HepG2 (cell line): ENCODE measurements around the gene NYAP1. TPM values are rescaled to one million over a fixed set of nuclear protein-coding genes. Genes with fewer than 3 reads are reported as not detected.
A peak's percentile ranks its signal among the peaks of the same experiment; 100 is the strongest.

ENCODE experiments used
- ADNP ChIP-seq: sonication (generic); formaldehyde crosslinking; IDR thresholded peaks from 2 replicates; pipeline ENCODE4 v1.4.0; 2020; ENCODE audit warnings: missing genetic modification reagents
- ASH2L ChIP-seq: fragments of 300-600, 200-600 bp; sonication (generic); IDR thresholded peaks from 2 replicates; pipeline ENCODE4 v1.7.0; 2017; ENCODE audit warnings: low read depth, mild to moderate bottlenecking, moderate library complexity, mixed read lengths, low read length; ENCODE audit not compliant: insufficient read length
- ATRX ChIP-seq: sonication (generic); formaldehyde crosslinking; IDR thresholded peaks from 2 replicates; pipeline ENCODE4 v1.4.0; 2020; ENCODE audit warnings: missing genetic modification reagents, borderline replicate concordance
- BCL6 ChIP-seq: IDR thresholded peaks from 2 replicates; pipeline ENCODE4 v1.6.1; 2016; ENCODE audit warnings: missing genetic modification reagents, missing compliant biosample characterization
- EZH2 ChIP-seq: conservative IDR thresholded peaks from 2 replicates; pipeline ENCODE4 v1.6.1; 2012; ENCODE audit warnings: mild to moderate bottlenecking, low read depth, low read length, moderate library complexity
- FOXJ3 ChIP-seq: sonication (generic); formaldehyde crosslinking; IDR thresholded peaks from 2 replicates; pipeline ENCODE4 v1.4.0; 2020; ENCODE audit warnings: missing genetic modification reagents, mild to moderate bottlenecking, borderline replicate concordance
- FOXK2 ChIP-seq: fragments of 450-650 bp; IDR thresholded peaks from 2 replicates; pipeline ENCODE4 v1.6.1; 2016
- HCFC1 ChIP-seq: fragments of 150-350 bp; IDR thresholded peaks from 2 replicates; pipeline ENCODE4 v1.6.1; 2014; ENCODE audit warnings: low read depth, low read length
- MATR3 ChIP-seq: sonication (generic); formaldehyde crosslinking; IDR thresholded peaks from 2 replicates; pipeline ENCODE4 v1.4.0; 2020; ENCODE audit warnings: missing genetic modification reagents
- NFATC3 ChIP-seq: sonication (generic); formaldehyde crosslinking; IDR thresholded peaks from 2 replicates; pipeline ENCODE4 v1.5.1; 2020; ENCODE audit warnings: mild to moderate bottlenecking, missing genetic modification reagents
- NFE2L1 ChIP-seq: sonication (generic); formaldehyde crosslinking; IDR thresholded peaks from 2 replicates; pipeline ENCODE4 v1.4.0; 2020; ENCODE audit warnings: missing genetic modification reagents, mild to moderate bottlenecking, borderline replicate concordance
- NR0B2 ChIP-seq: sonication (generic); formaldehyde crosslinking; IDR thresholded peaks from 2 replicates; pipeline ENCODE4 v1.4.0; 2020; ENCODE audit warnings: mild to moderate bottlenecking, missing genetic modification reagents
- NR3C1 ChIP-seq: sonication (generic); formaldehyde crosslinking; IDR thresholded peaks from 2 replicates; pipeline ENCODE4 v1.4.0; 2020; ENCODE audit warnings: missing genetic modification reagents
- PTBP1 ChIP-seq: fragments of 200-400 bp; formaldehyde crosslinking; IDR thresholded peaks from 2 replicates; pipeline ENCODE4 v1.6.1; 2018; ENCODE audit warnings: low read length, low read depth; ENCODE audit not compliant: poor library complexity, severe bottlenecking
- SMYD3 ChIP-seq: sonication (generic); formaldehyde crosslinking; IDR thresholded peaks from 2 replicates; pipeline ENCODE4 v1.8.1; 2023; ENCODE audit warnings: mild to moderate bottlenecking, missing genetic modification reagents
- STAT6 ChIP-seq: sonication (generic); formaldehyde crosslinking; IDR thresholded peaks from 2 replicates; pipeline ENCODE4 v1.4.0; 2020; ENCODE audit warnings: missing genetic modification reagents, mild to moderate bottlenecking, borderline replicate concordance
- TRAFD1 ChIP-seq: sonication (generic); formaldehyde crosslinking; IDR thresholded peaks from 2 replicates; pipeline ENCODE4 v1.5.1; 2020; ENCODE audit warnings: missing genetic modification reagents, mild to moderate bottlenecking, borderline replicate concordance
- ZMYM2 ChIP-seq: sonication (generic); formaldehyde crosslinking; IDR thresholded peaks from 2 replicates; pipeline ENCODE4 v1.8.0; 2022; ENCODE audit warnings: mild to moderate bottlenecking, missing genetic modification reagents
- ZNF224 ChIP-seq: sonication (generic); formaldehyde crosslinking; IDR thresholded peaks from 2 replicates; pipeline ENCODE4 v1.5.0; 2020; ENCODE audit warnings: mild to moderate bottlenecking, missing genetic modification reagents
- ZNF235 ChIP-seq: sonication (generic); formaldehyde crosslinking; IDR thresholded peaks from 2 replicates; pipeline ENCODE4 v1.8.1; 2023; ENCODE audit warnings: mild to moderate bottlenecking, missing genetic modification reagents, borderline replicate concordance
- ZNF292 ChIP-seq: sonication (generic); formaldehyde crosslinking; IDR thresholded peaks from 2 replicates; pipeline ENCODE4 v1.8.1; 2022; ENCODE audit warnings: mild to moderate bottlenecking, low read depth, missing genetic modification reagents, borderline replicate concordance
- ZNF326 ChIP-seq: sonication (generic); formaldehyde crosslinking; IDR thresholded peaks from 2 replicates; pipeline ENCODE4 v1.4.0; 2020; ENCODE audit warnings: missing genetic modification reagents, borderline replicate concordance
- ZNF468 ChIP-seq: sonication (generic); formaldehyde crosslinking; IDR thresholded peaks from 2 replicates; pipeline ENCODE4 v1.8.0; 2022; ENCODE audit warnings: mild to moderate bottlenecking, moderate library complexity, missing genetic modification reagents
- ZNF710 ChIP-seq: sonication (generic); formaldehyde crosslinking; IDR thresholded peaks from 2 replicates; pipeline ENCODE4 v1.5.0; 2020; ENCODE audit warnings: mild to moderate bottlenecking, missing genetic modification reagents, borderline replicate concordance
- ZNF766 ChIP-seq: sonication (generic); formaldehyde crosslinking; IDR thresholded peaks from 2 replicates; pipeline ENCODE4 v1.5.0; 2020; ENCODE audit warnings: missing genetic modification reagents, borderline replicate concordance
- polyA plus RNA-seq, 8 experiments: library from polyadenylated mRNA; depleted of rRNA in 3 of 8; stranded (reverse) in 7 of 8; unstranded in 1 of 8; fragments of >200 nt; fragmentation: Illumina TruSeq in 4 of 8; extraction: Trizol in 4 of 8; gene quantifications; 2 replicates each; pipeline versions ENCODE4 v1.2.1 to v1.2.3, GENCODE V29; 2011 to 2016; ENCODE audit warnings: low read depth in 4 of 8, missing spikeins in 1 of 8, mixed read lengths in 1 of 8; ENCODE audit not compliant: insufficient read depth in 1 of 8
- total RNA-seq, 5 experiments: library from RNA; depleted of rRNA; stranded (reverse); fragments of >200 nt; fragmentation: Illumina TruSeq; extraction: Trizol; gene quantifications; 2 replicates each; pipeline ENCODE4 v1.2.3, GENCODE V29; 2016; ENCODE audit warnings: low read depth in 1 of 5

Gene NYAP1
- total and polyA plus RNA-seq, 2 of the 13 experiments (the other 11 are each of a cell fraction or from before 2014, with no cell fraction given): 0.15 to 0.46 TPM

GRCh38 chr7:100540073-100540723, 56.5 kb downstream of the NYAP1 start (continued):
- no peak for TF ChIP-seq FOXJ3 (CRISPR knock-in tag)
- TF ChIP-seq FOXK2: no peak
- no peak for TF ChIP-seq EZH2
- TF ChIP-seq NFE2L1 (CRISPR knock-in tag): no peak
- TF ChIP-seq HCFC1: no peak
- no peak for TF ChIP-seq NR3C1 (CRISPR knock-in tag)
- no peak for TF ChIP-seq TRAFD1 (CRISPR knock-in tag)
- TF ChIP-seq SMYD3 (CRISPR knock-in tag): peak; percentile 85; the same call in 1 of the 2 replicates
- no peak for TF ChIP-seq ZNF468 (CRISPR knock-in tag)
- TF ChIP-seq ZNF326 (CRISPR knock-in tag): no peak
- no peak for TF ChIP-seq ATRX
- no peak for TF ChIP-seq ZMYM2 (CRISPR knock-in tag)
- no peak for TF ChIP-seq PTBP1
- TF ChIP-seq BCL6: peak; percentile 75
- TF ChIP-seq NFATC3: 0 out of 2 replicates have a peak, but pooled peaks have one; percentile 33
- TF ChIP-seq ZNF710 (CRISPR knock-in tag): no peak
- TF ChIP-seq ZNF235 (CRISPR knock-in tag): no peak
- no peak for TF ChIP-seq MATR3
- no peak for TF ChIP-seq ZNF224 (CRISPR knock-in tag)
- TF ChIP-seq ADNP (CRISPR knock-in tag): no peak
- TF ChIP-seq STAT6 (CRISPR knock-in tag): no peak
- TF ChIP-seq ZNF766 (CRISPR knock-in tag): no peak
- no peak for TF ChIP-seq NR0B2 (CRISPR knock-in tag)
- TF ChIP-seq ZNF292 (CRISPR knock-in tag): no peak
- no peak for TF ChIP-seq ASH2L
